ENCODE measurements around the gene PRR7.
A peak's percentile ranks its signal among the peaks of the same experiment; 100 is the strongest.

PRR7 gene

GRCh38 chr5:177425196-177425800 is 21.3 kb upstream of the PRR7 start:
- DNase-seq: no peak

- DNase-seq: peak; percentile 97
Observed at GRCh38 chr5:177425801-177426565, 20.6 kb upstream of the PRR7 start.

- DNase-seq: no peak
Observed at GRCh38 chr5:177426566-177427210, 19.9 kb upstream of the PRR7 start, which contains the start of gene GRK6. GRK6 (plus strand) TSS chr5:177426676; CDS start chr5:177426846, 170 bp downstream.

- no peak for DNase-seq
Observed at GRCh38 chr5:177427211-177427822, 19.3 kb upstream of the PRR7 start.

DNA sequence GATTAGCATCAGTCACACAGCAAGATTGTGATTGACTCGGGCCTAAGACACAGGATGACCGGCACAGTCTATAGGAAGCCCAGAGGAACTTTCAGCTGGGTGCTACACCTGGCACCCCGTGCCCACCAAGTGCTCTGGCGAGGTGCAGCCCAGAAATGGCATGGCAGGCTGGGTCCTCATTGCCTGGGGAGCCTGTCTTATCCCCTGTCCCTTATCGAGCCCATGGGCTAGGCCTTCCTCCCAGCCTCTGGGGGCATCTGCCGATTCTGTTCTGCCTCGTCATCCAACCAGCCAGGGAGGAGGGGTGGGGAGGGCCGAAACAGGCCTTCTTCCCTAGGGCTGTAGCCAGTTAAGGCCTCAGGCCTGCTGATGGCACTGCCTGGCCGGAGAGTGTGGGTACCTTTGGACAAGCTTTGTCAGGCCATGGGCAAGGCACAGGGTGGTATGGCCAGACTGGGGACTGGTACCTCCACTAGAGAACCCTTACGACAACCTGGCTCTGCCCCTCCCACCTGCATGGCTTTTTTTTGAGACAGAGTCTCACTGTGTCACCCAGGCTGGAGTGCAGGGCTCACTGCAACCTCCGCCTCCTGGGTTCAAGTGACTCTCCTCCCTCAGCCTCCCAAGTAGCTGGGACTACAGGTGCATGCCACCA is 18.6 kb upstream of the PRR7 start:
- DNase-seq: no peak

- DNase-seq: no peak
Observed at GRCh38 chr5:177428574-177429217, 17.9 kb upstream of the PRR7 start.

DNA sequence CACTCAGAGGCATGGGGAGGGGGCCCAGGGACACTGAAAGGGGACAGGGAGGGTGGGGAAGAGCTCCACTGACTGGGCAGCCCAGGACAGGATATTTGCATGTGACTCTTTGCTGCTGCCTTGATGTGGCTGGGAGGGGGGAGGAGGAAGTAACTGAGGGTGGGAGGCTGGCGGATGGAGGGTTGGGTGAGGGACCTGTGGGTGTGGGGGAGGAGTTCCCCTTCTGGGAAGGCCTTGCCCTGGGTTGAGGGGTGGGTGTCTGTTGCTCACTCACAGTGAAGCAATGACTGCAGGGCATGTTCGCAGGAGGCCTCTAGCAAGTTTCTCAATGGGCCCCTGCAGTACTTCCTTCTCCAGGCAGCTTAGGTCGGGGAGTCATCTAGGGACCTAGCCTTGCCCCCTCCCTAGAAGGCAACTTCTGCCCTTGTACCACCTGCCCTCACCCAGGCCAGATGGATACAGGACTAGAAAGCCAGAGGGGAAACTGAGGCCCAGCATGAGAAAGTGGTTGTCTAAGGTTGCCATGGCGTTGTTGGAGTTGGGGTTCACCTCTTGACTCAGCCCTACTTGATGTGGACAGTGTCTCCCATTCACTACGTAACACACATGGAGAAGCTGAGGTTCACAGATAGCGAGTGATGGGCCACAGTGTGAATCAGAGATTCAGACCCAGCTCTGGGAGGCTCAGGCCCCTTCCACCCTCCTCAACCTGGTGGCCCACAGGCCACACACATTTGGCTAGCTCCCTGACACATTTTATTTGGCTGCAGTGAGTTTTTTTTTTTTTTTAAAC is 17.2 kb upstream of the PRR7 start:
- DNase-seq: no peak

- no peak for DNase-seq
Observed at GRCh38 chr5:177430140-177430951, 16.3 kb upstream of the PRR7 start.

DNA sequence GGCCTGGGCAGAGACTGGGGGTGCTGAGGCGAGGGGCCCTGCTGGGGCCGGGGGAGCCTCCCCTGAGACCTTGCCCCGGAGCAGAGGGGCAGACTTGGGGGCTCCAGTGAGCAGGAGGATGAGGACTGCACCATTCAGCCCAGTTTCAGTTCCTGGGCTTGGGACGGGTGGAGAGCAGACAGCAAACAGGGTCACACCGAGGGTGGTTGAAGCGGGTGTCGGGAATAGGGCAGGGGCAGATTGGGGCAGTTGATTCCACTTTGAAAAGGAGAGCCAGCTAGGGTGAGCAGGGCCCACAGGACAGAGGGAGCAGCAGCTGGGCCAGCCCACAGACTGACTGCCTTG is 15.7 kb upstream of the PRR7 start:
- DNase-seq: no peak

- no peak for DNase-seq
Observed at GRCh38 chr5:177431317-177432142, 15.1 kb upstream of the PRR7 start.

- no peak for DNase-seq
Observed at GRCh38 chr5:177432143-177432838, 14.3 kb upstream of the PRR7 start.

- DNase-seq: no peak
Observed at GRCh38 chr5:177432839-177433657, 13.6 kb upstream of the PRR7 start.

- no peak for DNase-seq
Observed at GRCh38 chr5:177433658-177434217, 12.9 kb upstream of the PRR7 start.

GRCh38 chr5:177434437-177434836 is 12.2 kb upstream of the PRR7 start:
- no peak for DNase-seq

- DNase-seq: no peak
Observed at GRCh38 chr5:177434942-177435738, 11.5 kb upstream of the PRR7 start.

GRCh38 chr5:177435847-177436536 is 10.6 kb upstream of the PRR7 start:
- no peak for DNase-seq

- no peak for DNase-seq
Observed at GRCh38 chr5:177437623-177438022, 9.0 kb upstream of the PRR7 start.

Measured in NCI-H1105 treated with DMSO at 0.1 percent for 48 hours (cell line).